Measurements from ENCODE around the gene SYTL5. TPM values are rescaled to one million over a fixed set of nuclear protein-coding genes. Genes with fewer than 3 reads are reported as not detected.

The SYTL5 gene
- total RNA-seq, 1 donor from 2014 or later, result 2.2 TPM

DNA sequence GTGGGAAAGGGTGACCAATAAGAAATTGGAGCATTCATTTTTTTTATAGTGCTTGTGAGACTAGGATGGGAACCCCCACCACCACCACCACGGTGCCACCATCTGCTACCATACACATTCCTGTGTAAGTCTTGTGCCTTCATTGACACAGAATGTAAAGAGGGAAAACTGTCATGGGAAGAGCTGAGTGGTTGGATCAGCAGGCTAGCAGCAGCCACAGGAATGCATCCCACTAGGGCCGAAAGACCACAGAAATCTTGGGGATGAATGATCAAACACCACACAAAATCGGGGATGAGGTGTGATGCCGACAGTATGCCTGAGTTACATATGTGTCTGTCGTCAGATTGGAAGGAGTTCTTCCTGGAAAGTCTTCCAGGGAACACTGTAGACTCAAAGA lies 145.1 kb downstream of the SYTL5 start:
- Mint-ChIP-seq H3K27me3 (no peaks in the 10 kb centered on the region), H3K4me3 (no peak overlapping the region), H3K4me1 (ENCODE audit: unreplicated experiment) (no peaks in the 10 kb centered on the region), H3K27ac (no peak overlapping the region), H3K9me3 (no peaks in the 10 kb centered on the region), H3K36me3 (no peaks in the 10 kb centered on the region)
- TF ChIP-seq, protein P1, sequence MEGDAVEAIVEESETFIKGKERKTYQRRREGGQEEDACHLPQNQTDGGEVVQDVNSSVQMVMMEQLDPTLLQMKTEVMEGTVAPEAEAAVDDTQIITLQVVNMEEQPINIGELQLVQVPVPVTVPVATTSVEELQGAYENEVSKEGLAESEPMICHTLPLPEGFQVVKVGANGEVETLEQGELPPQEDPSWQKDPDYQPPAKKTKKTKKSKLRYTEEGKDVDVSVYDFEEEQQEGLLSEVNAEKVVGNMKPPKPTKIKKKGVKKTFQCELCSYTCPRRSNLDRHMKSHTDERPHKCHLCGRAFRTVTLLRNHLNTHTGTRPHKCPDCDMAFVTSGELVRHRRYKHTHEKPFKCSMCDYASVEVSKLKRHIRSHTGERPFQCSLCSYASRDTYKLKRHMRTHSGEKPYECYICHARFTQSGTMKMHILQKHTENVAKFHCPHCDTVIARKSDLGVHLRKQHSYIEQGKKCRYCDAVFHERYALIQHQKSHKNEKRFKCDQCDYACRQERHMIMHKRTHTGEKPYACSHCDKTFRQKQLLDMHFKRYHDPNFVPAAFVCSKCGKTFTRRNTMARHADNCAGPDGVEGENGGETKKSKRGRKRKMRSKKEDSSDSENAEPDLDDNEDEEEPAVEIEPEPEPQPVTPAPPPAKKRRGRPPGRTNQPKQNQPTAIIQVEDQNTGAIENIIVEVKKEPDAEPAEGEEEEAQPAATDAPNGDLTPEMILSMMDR (conservative IDR thresholded peaks at IDR 0.05), result no peak
- no peak for DNase-seq (ENCODE audit: extremely low spot score, unreplicated experiment)

DNA sequence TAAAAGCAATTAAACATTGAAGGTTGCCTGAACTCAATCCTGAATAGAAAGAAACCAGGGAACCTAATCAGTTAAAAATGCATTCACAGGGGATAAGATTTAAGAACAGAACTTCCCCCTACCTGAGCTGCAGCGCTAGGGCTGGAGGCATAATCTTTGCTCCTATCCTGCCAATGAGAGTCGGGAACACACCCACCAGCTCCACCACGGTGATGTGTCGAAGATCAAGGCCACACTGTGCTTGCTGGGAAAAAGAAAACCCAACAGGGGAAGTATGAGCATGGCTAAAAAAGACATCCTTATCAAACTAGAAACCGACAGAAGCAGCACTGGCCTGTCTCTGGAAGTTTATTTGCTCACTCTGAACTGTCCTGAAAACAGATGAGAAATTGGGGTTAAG lies 148.0 kb downstream of the SYTL5 start:
- Mint-ChIP-seq H3K9me3 (no peaks in the 10 kb centered on the region), H3K27me3 (no peaks in the 10 kb centered on the region), H3K4me3 (no peak overlapping the region), H3K4me1 (ENCODE audit: unreplicated experiment) (no peaks in the 10 kb centered on the region), H3K36me3 (no peaks in the 10 kb centered on the region), H3K27ac (no peak overlapping the region)
- DNase-seq (ENCODE audit: extremely low spot score, unreplicated experiment), result no peak
- TF ChIP-seq, protein P1 (conservative IDR thresholded peaks at IDR 0.05), result no peak

DNA sequence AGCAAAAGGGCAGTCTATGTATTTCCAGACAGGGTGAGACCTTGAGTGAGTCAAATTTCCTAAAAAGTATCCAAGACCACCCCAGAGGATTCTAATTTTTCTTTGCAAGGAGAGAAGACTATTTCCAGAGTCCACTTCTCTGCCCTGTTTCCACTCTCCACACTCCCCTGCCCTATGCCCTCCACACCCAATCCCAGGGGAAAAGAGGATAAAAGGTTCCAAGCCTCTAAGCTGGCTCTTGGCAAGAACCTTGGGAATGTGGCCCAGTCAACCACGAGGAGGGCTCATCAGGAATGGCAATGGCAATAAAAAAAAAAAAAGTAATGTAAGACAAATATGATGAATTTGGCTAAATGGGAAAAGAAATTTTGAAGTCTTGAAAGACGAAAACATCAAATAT lies 148.5 kb downstream of the SYTL5 start:
- DNase-seq (ENCODE audit: extremely low spot score, unreplicated experiment), result no peak
- TF ChIP-seq, protein P1 (conservative IDR thresholded peaks at IDR 0.05), result no peak
- no peaks in the 10 kb centered on the region for H3K36me3 Mint-ChIP-seq
- no peaks in the 10 kb centered on the region for H3K9me3 Mint-ChIP-seq
- H3K4me1 Mint-ChIP-seq (ENCODE audit: unreplicated experiment), result no peaks in the 10 kb centered on the region
- no peak overlapping the region for H3K27ac Mint-ChIP-seq
- no peak overlapping the region for H3K4me3 Mint-ChIP-seq
- H3K27me3 Mint-ChIP-seq, result no peaks in the 10 kb centered on the region

DNA sequence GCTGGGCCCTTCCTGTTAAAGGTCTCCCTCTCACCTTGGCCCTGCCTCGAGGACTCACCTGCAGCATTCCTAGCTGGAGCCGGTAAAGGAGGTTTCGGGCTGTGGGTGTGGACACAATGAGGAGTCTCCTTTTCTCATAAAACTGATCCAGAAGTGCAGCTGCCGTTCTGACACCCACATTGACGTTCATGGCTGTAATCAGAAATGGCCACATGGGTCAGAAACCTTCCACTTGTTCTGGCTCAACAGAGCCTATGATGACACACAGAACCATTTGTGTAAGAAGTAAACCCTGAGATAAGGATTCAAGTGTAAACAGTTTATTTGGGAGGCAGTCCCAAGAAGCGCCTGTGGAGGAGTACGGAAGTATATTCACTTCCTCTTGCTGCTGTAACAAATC lies 150.5 kb downstream of the SYTL5 start:
- Mint-ChIP-seq H3K27me3 (no peaks in the 10 kb centered on the region), H3K9me3 (no peaks in the 10 kb centered on the region), H3K36me3 (no peaks in the 10 kb centered on the region), H3K4me3 (no peak overlapping the region), H3K27ac (no peak overlapping the region), H3K4me1 (ENCODE audit: unreplicated experiment) (no peaks in the 10 kb centered on the region)
- TF ChIP-seq, protein P1 (conservative IDR thresholded peaks at IDR 0.05), result no peak
- no peak for DNase-seq (ENCODE audit: extremely low spot score, unreplicated experiment)

DNA sequence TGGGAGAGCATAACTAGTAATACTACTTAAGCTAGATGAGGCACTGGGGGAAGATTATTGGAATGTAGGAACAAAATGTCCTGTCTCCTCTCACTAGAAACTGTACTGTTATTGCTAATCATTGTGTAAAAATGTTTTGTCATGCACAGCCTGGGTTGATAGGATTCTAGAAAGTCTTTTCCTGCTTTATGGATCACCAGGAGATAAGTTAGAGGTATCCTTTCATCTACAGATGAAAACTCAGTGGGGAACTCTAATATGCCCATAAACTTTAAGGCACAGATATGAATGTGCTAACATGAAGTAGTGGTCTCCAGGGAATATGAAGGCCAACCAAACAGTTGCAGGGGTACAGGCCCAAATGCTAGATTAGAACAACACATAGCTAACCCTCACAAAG lies 156.8 kb downstream of the SYTL5 start:
- H3K4me3 Mint-ChIP-seq, result no peak overlapping the region
- no peaks in the 10 kb centered on the region for H3K4me1 Mint-ChIP-seq (ENCODE audit: unreplicated experiment)
- H3K36me3 Mint-ChIP-seq, result no peaks in the 10 kb centered on the region
- H3K9me3 Mint-ChIP-seq, result no peaks in the 10 kb centered on the region
- H3K27ac Mint-ChIP-seq, result no peak overlapping the region
- no peaks in the 10 kb centered on the region for H3K27me3 Mint-ChIP-seq
- DNase-seq (ENCODE audit: extremely low spot score, unreplicated experiment), result no peak
- TF ChIP-seq, protein P1 (conservative IDR thresholded peaks at IDR 0.05), result no peak

DNA sequence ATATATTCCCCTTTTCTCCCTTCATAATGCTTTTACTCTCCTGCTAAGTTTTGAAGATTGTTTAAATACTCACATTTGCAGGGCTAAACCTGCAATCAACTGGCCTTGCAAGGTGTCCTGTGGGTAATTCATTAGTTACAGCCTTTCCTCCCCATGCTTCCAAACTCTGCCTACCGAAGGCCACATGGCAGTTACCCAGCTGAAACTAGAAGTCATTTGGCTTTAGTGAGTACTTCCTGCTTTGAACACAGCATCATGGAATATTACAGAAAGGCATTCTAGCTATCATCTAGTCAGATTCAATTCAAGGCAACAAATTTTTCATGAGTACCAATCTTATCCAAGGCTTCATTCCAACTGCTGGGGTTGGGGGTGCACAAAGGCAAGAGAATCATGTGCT lies 158.7 kb downstream of the SYTL5 start:
- Mint-ChIP-seq H3K9me3 (no peaks in the 10 kb centered on the region), H3K27ac (no peak overlapping the region), H3K4me3 (no peak overlapping the region), H3K27me3 (no peaks in the 10 kb centered on the region), H3K36me3 (no peaks in the 10 kb centered on the region), H3K4me1 (ENCODE audit: unreplicated experiment) (no peaks in the 10 kb centered on the region)
- DNase-seq (ENCODE audit: extremely low spot score, unreplicated experiment), result no peak
- TF ChIP-seq, protein P1 (conservative IDR thresholded peaks at IDR 0.05), result no peak

Data from type B pancreatic cell (in vitro differentiated cells).